ENCODE data around the gene CCDC3.

DNA sequence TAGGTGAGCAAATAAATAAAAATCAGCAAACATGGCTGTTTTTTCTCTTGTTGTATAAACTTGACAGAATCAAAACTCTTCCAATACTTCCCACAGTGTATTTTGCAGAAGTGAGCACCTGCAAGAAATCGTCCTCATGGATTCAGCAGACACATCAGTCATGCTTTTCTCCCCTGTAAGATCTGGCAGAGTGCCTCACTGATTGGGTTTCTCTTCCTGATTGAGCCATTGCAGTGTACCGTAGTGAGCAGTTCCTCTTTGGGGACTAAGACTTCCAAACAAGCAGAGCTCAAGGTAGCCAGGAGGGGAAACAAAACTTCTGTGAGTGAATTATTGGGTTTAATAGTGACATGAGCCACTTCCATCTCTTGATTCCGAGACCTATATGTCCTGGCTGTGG lies 2.2 kb upstream of the CCDC3 start:
- TF ChIP-seq, protein P1, sequence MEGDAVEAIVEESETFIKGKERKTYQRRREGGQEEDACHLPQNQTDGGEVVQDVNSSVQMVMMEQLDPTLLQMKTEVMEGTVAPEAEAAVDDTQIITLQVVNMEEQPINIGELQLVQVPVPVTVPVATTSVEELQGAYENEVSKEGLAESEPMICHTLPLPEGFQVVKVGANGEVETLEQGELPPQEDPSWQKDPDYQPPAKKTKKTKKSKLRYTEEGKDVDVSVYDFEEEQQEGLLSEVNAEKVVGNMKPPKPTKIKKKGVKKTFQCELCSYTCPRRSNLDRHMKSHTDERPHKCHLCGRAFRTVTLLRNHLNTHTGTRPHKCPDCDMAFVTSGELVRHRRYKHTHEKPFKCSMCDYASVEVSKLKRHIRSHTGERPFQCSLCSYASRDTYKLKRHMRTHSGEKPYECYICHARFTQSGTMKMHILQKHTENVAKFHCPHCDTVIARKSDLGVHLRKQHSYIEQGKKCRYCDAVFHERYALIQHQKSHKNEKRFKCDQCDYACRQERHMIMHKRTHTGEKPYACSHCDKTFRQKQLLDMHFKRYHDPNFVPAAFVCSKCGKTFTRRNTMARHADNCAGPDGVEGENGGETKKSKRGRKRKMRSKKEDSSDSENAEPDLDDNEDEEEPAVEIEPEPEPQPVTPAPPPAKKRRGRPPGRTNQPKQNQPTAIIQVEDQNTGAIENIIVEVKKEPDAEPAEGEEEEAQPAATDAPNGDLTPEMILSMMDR (conservative IDR thresholded peaks at IDR 0.05; ENCODE audit: low read depth, low read length) = no peak
- TF ChIP-seq FOS (IDR thresholded peaks at IDR 0.05; ENCODE audit: low read depth, low read length) (no peak), RCOR1 (IDR thresholded peaks at IDR 0.05; ENCODE audit: insufficient replicate concordance, low read length) (no peak), SMC3 (IDR thresholded peaks at IDR 0.05; ENCODE audit: low read depth, low read length) (no peak), CHD1 (IDR thresholded peaks at IDR 0.05; ENCODE audit: low read depth, low read length) (no peak), POLR2A (IDR thresholded peaks at IDR 0.05; ENCODE audit: low read depth, low read length) (no peak), BHLHE40 (IDR thresholded peaks at IDR 0.05; ENCODE audit: low read depth, low read length) (no peak), RAD21 (IDR thresholded peaks at IDR 0.05; ENCODE audit: low read length) (no peak), CEBPB (IDR thresholded peaks at IDR 0.05; ENCODE audit: low read depth, low read length) (no peak), MAFK (IDR thresholded peaks at IDR 0.05; ENCODE audit: low read depth, low read length) (no peak), MXI1 (IDR thresholded peaks at IDR 0.05; ENCODE audit: borderline replicate concordance, low read depth, low read length) (no peak), NFE2L2 (IDR thresholded peaks at IDR 0.05; ENCODE audit: low read depth, low read length) (no peak)
- TF ChIP-seq, protein P2, sequence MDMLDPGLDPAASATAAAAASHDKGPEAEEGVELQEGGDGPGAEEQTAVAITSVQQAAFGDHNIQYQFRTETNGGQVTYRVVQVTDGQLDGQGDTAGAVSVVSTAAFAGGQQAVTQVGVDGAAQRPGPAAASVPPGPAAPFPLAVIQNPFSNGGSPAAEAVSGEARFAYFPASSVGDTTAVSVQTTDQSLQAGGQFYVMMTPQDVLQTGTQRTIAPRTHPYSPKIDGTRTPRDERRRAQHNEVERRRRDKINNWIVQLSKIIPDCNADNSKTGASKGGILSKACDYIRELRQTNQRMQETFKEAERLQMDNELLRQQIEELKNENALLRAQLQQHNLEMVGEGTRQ (IDR thresholded peaks at IDR 0.05; ENCODE audit: low read depth, low read length) = no peak
- TF ChIP-seq, protein P3, sequence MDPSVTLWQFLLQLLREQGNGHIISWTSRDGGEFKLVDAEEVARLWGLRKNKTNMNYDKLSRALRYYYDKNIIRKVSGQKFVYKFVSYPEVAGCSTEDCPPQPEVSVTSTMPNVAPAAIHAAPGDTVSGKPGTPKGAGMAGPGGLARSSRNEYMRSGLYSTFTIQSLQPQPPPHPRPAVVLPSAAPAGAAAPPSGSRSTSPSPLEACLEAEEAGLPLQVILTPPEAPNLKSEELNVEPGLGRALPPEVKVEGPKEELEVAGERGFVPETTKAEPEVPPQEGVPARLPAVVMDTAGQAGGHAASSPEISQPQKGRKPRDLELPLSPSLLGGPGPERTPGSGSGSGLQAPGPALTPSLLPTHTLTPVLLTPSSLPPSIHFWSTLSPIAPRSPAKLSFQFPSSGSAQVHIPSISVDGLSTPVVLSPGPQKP (IDR thresholded peaks at IDR 0.05; ENCODE audit: borderline replicate concordance, low read depth, low read length) = no peak
